Measurements from ENCODE around the gene GSTO2.
A peak's percentile ranks its signal among the peaks of the same experiment; 100 is the strongest.

The GSTO2 gene

GRCh38 chr10:104321725-104322415 is 52.9 kb downstream of the GSTO2 start:
- H3K4me3 ChIP-seq (ENCODE audit: low read depth, low read length): no peak overlapping the region
- no peak for TF ChIP-seq CTCF (conservative IDR thresholded peaks at IDR 0.05; ENCODE audit: low read depth, low read length)
- peak; percentile 45 for DNase-seq (ENCODE audit: low read depth)

DNA sequence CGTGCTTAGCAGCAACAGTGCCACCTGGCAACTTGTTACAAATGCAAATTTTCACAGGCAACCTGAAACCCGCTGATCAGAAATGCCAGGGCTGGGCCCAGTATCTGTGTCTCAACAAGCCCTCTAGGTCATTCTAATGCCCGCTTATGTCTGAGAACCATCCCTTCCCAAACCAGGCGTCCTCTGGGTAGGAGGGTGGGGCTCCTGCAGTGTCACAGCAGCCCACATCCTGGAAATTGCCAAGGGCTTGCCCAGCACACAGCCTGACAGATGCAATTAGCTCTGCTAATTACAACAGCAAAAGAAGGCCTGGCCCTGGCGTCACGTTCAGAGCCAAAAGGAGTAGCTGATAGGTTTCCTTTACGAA is 53.4 kb downstream of the GSTO2 start:
- H3K4me3 ChIP-seq (ENCODE audit: low read depth, low read length): no peak overlapping the region
- TF ChIP-seq CTCF (conservative IDR thresholded peaks at IDR 0.05; ENCODE audit: low read depth, low read length): no peak
- DNase-seq (ENCODE audit: low read depth): peak; percentile 8

- no peak for TF ChIP-seq CTCF (conservative IDR thresholded peaks at IDR 0.05; ENCODE audit: low read depth, low read length)
- DNase-seq (ENCODE audit: low read depth): peak; percentile 18
- no peak overlapping the region for H3K4me3 ChIP-seq (ENCODE audit: low read depth, low read length)
These were observed 54.1 kb downstream of the GSTO2 start for GRCh38 chr10:104323085-104323484.

GRCh38 chr10:104323760-104324201 is 54.8 kb downstream of the GSTO2 start:
- no peak for TF ChIP-seq CTCF (conservative IDR thresholded peaks at IDR 0.05; ENCODE audit: low read depth, low read length)
- DNase-seq (ENCODE audit: low read depth): no peak
- no peak overlapping the region for H3K4me3 ChIP-seq (ENCODE audit: low read depth, low read length)

GRCh38 chr10:104324221-104324686 is 55.3 kb downstream of the GSTO2 start:
- no peak for DNase-seq (ENCODE audit: low read depth)
- H3K4me3 ChIP-seq (ENCODE audit: low read depth, low read length): no peak overlapping the region

GRCh38 chr10:104324931-104325330 is 55.9 kb downstream of the GSTO2 start:
- DNase-seq (ENCODE audit: low read depth): no peak
- H3K4me3 ChIP-seq (ENCODE audit: low read depth, low read length): no peak overlapping the region

More at GRCh38 chr10:104324221-104324686, 55.3 kb downstream of the GSTO2 start:
- no peak for TF ChIP-seq CTCF (conservative IDR thresholded peaks at IDR 0.05; ENCODE audit: low read depth, low read length)

More at GRCh38 chr10:104324931-104325330, 55.9 kb downstream of the GSTO2 start:
- TF ChIP-seq CTCF (conservative IDR thresholded peaks at IDR 0.05; ENCODE audit: low read depth, low read length): no peak

Measured in choroid plexus epithelial cell (primary cell).